Measurements from ENCODE around the gene RSPH4A.
"Not testable (repeated sequence)": the region's sequence is repeated elsewhere in the genome, so short reads cannot be mapped to it uniquely, and the experiment has no call there.

Gene RSPH4A

DNA sequence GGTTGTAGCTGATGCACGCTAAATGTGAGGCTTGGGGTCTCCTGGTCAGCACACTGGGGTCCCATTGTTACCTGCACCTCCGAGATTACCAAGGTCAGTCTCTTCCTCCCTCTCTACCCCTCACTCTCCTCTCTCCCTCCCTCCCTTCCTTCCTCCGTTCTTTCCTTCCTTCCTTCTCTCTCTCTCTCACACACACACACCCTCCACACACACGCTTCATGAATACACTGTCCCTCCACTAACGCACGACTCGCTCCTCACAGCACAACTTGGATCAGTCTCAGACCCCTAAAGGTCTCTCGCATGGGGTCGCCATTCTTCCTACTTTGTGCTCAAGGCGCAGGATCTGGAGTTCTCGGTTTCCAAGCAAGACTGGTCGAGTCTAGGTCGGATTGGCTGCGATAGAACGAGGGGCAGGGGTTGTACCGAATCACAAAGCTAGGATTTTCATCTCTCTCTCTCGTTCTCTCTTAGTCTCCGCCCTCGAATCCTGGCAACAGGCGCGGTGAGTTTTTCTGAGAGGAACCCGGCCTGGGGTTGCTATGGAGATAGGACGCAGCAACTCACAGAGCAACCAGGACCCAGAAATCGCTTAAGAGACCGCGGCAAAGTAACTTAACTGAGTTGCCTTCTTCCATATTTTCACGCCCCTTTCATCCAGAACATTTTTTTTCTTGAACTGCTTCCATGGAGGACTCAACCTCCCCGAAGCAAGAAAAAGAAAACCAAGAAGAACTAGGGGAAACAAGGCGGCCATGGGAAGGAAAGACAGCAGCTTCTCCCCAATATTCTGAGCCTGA lies at the start of gene RSPH4A:
TSS of gene RSPH4A (plus strand) at position 543 of the 800 bp plus-strand sequence. CDS start at position 688, 145 bp downstream.
- DNase-seq, result peak; percentile 98

DNA sequence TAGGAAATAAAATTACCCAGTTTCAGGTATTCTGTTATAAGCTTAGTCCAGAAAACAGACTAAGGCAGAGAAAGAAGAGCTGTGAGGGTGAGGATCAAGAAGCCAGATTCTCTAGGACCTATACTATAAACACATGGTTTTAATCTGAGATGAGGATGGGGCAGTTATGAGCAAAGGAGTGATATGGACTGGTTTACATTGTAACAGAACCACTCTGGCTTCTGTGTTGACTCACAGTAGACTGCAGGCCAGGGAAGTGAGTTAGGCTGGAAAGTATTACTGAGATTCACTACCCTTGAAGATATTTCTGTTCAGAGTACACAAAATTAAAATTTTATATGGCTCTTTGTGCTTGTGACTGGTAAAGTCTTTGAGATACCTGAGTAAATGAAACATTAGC lies 48.2 kb upstream of the RSPH4A start:
- no peak for DNase-seq

DNA sequence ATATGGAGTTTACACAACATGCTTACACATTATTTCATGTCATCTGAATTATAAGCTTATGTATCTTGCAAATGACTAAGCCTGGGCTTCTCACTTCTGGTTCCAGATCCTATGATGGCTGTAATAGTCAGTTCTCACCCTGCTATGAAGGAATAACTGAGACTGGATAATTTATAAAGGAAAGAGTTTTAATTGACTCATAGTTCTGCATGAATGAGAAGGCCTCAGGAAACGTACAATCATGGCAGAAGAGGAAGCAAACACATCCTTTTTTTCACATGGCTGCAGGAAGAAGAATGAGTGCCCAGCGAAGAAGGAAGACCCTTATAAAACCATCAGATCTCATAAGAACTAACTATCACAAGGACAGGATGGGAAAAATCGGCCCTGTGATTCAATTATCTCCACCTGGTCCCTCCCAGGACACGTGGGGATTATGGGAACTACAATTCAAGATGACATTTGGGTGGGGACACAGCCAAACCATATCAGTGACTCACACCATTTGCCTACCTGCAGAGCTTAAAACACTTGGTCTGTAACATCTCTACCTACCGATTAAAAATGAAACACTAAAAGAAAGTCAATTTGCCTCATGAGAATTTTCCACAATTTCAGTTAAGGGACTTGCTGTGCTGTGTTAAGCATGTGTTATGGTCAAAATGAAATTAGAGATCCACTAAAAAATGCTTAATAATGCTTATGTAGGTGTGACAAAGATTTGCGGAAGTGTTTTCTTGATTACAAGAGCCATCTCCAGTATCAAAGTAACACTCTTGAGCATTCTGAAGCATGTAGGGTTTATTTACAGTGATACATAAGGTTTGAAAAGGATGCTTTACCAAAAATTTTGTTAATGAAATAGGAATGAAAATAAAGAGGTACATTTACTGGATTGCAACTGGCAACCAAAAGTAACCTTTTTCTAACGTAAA lies 47.2 kb upstream of the RSPH4A start:
- DNase-seq, result no peak

DNA sequence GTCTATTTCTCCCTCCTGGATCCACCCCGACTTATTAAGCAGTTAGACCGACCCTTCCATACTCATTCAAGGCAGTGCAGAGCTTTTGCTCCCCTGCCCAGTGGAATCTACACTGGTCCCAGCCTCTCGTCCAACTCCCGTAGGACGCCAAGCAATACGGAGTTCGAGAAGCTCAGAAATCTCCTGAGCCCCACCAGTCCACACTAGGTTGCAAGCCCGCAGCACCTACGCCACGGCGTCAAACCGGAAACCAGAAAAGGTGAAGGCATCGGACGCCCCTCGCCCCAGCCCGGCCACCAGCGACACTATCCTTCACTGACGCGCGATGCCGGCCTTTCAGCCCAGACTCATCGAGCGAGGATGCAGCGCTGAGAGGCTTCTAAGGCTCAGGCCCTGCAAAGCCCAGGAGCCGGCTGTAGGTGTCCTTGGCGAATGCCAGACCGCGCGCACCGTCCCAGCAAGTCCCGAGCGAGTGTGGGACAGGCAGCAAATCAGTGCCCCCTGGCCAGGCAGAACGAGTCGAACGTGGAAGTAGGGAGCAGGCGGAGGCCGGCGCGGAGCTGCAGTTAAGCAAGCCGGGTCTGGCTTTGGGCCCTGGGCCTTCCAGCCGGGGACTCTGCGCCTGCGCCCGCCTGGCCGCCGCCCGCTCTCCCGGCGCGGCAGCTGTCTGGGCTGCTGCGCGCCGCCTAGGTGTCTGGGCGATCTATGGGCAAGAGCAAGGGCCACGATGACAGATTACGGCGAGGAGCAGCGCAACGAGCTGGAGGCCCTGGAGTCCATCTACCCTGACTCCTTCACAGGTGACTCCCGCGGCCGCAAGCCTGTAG lies 45.2 kb upstream of the RSPH4A start, which contains the start of gene RWDD1:
TSS of gene RWDD1 (plus strand) at position 649 of the 827 bp plus-strand sequence. CDS start at position 728, 79 bp downstream.
- DNase-seq, result peak; percentile 98

DNA sequence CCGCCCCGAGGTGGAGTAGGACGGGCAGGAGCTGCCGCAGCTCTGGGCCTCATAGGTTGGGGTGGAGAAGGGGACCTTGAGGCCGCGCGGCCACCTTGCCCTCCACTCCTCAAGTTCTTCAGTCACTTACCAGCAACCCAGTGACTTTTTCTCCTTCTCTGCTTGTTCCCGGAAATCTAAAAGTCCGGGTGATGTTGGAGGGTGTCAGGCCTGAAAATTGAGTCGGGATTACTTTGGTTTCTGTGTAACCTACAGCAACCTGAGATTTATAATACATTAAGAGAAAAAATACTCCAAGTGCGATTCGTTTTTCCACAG lies 44.6 kb upstream of the RSPH4A start:
- no peak for DNase-seq

DNA sequence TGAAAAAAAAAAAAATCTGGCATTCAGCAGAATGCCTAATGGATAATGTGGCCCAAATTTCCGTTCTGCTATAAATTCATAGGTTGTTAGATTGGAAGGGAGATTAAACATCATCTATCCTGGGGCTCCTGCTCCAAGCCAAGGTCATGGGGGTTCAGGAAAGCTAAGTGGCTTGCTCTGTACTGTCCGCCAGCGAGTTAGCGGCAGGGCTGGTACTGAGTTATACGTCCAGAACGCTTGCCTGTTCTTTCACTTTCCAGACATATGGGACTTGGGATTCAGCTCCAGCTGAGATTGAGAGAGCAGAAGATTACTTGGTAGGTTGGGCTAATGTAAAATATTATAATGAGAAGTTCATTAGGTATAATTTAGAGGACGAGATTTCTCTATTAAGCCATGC lies 44.1 kb upstream of the RSPH4A start:
- DNase-seq, result no peak

DNA sequence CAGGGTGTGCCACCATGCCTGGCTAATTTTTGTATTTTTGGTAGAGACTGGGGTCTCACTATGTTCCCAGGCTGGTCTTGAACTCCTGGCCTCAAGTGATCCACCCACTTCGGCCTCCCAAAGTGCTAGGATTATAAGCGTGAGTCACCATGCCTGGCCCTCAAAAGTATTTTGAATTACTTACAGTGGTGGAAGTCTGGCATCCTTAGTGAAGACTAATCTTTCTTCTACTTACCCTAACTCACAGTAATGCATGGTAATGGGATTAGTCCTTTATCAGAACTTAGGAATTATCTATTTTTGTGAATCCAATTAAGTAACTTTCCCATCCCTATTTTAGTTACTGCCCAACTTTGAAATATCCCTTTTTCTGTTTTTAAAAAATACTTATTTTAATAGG lies 41.1 kb upstream of the RSPH4A start:
- DNase-seq, result no peak

DNA sequence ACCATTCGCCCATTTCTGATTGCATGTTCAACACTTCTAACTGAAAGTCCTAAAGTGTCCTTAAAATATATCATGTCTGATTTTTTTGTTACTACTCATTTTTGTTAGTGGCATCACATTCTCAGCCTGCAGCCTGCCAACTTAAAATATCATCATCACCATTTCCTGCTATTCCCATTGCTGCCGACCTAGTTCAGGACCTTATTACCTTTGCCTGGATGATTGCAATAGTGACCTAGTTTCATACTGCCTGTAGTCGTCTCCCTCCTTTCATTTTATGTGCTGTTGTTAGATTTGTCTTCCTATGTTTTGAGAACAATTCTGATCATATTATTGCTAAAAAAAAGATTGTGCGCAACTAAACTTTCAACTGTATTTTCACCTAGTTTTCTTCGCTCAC lies 38.8 kb upstream of the RSPH4A start:
- no peak for DNase-seq

DNA sequence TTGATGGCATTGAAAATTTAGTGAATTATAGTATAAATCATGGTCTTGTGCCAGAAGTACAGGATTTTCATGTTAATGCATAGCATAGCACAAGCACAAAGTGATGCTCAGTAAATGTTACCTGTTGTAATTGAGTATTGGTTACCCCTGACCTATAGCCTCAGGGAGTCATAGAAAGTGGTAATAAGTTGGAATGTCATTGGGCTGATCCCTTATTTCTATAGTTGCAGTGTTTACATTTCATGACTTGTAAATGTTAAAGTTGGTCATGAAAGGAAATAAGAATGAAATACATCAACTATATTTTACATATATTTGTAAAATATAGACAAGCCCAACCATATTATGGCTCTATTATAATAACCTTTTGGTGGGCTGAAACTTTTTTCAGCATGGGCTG lies 37.9 kb upstream of the RSPH4A start:
- DNase-seq, result no peak

DNA sequence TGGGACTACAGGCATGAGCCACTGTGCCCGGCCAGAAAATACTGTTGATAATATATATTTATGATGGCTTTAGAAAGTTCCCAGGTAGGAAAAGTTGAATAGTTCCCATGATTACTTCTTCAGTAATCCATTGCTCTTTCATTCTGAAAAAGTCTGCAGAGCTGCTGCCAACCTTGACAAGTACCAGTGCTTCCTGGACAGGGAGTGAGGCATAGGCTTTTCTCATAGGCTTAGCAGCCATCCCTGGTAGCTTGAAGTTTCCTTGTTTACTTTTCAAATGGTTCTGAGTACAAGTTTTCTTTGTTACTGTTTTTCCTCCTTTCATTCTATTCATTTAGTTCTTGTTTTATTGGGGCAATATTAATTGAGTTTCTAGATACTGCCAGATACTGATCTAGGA lies 37.1 kb upstream of the RSPH4A start:
- no peak for DNase-seq

DNA sequence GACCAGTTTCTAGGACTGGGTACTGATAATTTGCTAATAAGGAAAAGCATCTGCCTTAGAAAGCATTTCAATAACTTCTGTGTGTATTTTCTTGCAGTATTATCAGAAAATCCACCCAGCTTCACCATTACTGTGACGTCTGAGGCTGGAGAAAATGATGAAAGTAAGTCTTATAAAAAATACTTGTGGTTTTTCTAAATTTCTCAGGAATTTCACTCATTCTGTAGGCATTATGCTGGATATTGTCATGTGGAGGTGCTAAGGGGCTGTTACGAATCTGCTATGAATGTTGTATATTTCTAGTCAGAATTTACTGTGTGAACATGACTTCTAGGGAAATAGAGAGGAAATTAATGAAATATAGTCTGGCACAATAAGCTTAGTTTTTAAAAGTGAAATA lies 36.1 kb upstream of the RSPH4A start:
- DNase-seq, result no peak

DNA sequence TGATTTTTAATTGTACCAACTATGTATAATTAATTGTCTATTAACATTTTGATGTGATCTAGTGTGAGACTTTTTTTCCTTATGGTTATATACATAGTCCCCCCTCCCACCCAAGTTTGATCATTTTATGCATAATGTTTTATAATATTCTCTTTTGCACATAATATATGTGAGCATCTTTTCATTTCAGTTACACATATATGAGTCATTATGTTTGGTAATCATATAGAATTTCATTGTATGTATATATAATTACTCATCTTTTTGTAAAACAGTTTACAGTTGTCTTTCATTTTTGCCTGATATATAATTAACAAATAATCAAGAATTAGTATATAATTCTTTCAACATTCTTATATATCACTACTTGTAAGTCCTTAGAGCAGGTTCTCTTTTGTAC lies 30.0 kb upstream of the RSPH4A start:
- no peak for DNase-seq

DNA sequence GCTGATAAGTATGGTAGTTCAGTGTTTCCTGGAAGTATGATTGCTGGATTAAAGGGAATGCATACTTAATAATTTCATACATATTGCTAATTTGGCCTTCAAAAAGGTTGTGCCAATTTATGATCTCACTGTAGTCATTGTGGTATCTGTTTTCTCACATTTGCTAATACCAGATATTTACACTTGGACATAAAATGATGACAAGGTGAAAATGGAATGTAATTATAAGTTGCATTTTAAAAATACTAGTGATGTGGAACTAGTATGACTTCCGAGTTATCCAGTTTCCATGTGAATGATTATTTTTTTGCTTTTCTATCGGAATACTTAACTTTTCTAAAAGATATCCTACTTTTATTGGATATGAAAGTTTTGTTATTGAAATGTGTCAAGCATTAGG lies 29.5 kb upstream of the RSPH4A start:
- no peak for DNase-seq

DNA sequence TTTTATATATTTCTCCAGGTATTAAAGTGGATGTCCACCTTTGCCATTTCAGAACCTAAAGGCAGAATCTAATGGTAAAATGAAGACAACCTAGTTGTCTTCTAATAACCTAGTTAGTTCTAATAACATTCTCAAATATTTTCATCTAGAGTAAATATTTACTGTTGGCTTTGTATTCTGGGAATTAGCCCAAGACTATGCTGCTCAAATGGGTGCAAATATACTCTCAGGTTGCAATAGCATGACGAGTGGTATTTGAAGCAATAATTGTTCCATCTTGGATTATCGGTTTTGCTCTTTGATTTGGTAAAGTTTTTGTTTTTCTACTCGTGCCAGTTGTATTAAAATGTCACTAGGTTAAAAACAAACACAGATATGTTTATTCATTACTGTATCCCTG lies 21.0 kb upstream of the RSPH4A start:
- no peak for DNase-seq

DNA sequence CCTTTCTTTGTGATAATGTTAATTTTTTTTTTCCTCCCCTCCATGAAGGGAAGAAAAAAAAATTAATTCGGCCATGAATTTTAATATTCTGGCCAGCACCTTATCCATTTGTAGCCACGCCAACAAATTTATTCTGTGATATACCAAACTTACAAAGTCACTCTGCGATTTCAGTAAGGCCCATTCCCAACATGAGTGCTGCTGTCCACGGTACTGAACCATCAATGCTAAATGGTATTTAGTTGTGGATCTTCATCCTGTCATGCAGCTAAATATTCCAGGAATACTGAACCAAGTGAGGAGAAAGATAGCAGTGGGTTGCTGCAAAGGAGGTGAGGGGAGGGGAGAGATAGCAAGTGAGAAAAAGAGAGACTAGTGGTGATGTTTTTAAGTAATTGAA lies 19.5 kb upstream of the RSPH4A start:
- peak; percentile 10 for DNase-seq

DNA sequence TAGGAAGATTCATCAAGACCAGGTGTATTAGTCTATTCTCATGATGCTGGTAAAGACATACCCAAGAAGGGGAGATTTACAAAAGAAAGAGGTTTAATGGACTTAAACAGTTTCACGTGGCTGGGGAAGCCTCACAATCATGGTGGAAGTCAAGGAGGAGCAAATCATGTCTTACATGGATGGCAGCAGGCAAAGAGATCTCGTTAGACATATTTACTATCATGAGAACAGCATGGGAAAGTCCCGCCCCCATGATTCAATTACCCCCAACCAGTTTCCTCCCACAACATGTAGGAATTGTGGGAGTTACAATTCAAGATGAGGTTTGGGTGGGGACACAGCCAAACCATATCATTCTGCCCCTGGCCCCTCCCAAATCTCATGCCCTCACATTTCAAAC lies 12.4 kb upstream of the RSPH4A start:
- not testable (repeated sequence) for DNase-seq

DNA sequence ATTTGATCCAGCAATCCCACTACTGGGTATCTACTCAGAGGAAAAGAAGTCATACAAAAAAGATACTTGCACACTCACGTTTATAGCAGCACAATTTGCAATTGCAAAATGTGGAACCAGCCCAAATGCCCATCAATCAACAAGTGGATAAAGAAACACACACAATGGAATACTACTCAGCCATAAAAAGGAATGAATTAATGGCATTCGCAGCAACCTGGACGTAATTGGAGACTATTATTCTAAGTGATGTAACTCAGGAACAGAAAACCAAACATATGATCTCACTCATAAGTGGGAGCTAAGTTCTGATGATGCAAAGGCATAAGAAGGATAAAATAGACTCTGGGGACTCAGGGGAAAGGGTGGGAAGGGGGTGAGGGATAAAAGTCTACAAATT lies 11.4 kb upstream of the RSPH4A start:
- DNase-seq, result not testable (repeated sequence)

DNA sequence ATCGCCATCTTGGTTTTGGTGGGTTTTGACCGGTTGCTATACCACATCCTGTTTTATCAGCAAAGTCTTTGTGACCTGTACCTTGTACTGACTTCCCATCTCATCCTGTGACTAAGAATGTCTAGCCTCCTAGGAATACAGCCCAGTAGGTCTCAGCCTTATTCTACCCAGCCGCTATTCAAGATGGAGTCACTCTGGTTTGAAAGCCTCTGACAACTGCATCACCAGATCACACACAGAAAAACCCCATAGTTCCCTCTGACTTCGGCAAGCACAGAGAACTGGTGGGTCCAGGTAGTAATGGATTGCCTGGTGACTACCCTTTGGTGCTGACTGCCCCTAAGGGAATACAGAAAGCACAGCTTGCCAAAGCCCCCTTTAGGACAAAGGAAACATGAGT lies 10.3 kb upstream of the RSPH4A start:
- no peak for DNase-seq

DNA sequence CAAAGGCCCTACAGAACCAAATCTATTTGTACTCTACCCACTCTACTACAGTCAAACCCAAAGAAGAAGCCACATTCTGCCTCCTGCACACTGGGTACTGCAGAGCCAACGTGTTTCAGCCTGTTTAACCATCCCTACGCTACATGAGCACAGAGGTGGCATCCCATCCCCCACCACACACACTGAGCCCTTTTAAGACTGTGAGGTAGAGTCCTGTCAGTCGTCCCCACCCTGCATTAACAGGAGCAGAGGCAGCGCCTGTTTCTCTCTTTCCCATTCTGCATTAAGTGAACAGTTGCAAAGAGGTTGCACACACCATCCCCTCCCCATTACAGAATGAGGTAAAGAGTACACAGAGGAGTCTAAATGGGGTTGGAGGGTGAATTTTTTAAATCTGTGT lies 5.2 kb upstream of the RSPH4A start:
- no peak for DNase-seq

DNA sequence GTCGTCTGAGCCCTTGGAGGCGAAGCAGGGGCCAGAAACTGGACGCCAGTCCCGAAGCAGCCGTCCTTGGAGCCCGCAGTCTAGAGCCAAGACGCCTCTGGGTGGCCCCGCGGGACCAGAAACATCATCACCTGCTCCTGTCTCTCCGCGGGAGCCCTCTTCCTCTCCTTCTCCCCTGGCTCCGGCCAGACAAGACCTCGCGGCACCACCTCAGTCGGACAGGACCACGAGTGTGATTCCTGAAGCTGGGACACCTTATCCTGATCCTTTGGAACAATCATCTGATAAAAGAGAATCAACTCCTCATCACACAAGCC lies 416 bp downstream of the RSPH4A start:
- DNase-seq, result no peak

DNA sequence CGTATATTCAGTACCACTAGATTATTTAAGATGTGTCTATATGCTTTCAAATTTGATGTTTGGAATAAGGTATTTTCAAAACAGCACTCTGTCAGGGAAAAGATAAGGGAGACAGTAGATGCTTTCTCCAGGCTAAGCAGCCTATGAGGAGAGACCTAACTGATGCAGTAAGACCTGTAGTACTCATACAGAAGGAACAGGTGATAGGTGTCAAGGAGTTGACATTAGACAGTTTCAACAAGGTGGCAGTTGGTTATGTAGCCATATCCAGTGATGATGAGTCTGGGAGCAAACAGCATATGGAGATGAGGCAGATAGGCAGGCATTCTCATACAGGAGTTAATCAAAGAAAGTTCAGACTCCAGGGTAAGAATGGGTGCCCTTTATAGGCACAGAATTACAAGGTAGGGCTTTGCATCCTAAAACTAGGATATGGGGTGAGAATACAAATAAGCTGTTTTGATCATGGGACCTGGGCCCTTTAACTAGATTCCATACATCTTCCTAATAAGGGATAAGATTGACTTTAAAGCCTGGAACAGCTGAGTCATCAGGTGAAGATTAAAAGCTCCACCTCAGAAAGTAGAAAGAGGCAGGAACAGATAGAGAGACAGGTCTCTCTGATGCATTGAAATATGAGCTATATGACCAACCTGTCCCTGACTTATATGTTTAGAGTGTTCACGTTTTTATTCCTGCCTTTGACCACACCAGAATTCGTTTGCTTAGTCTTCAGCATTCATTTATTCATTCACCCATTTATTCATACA lies 7.9 kb downstream of the RSPH4A start:
- DNase-seq, result no peak

DNA sequence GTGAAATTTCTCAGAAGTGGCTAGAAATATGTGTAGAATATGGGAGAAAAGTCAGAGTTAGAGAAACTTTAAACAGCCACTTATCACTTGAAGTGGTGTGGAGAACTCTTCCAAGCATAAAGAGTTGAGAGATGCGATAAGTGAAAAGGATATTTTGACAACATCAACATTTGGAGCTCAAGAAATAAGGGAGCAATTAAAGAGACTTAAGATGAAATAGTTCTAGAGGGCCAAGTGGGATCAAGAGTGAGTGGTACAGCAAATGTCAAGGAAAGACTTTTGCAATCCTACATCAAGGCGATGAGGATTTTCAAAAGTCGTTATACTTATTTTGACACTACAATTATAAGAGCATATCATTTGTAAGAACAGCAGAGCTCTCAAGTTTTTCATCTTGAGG lies 9.6 kb downstream of the RSPH4A start:
- DNase-seq, result no peak

DNA sequence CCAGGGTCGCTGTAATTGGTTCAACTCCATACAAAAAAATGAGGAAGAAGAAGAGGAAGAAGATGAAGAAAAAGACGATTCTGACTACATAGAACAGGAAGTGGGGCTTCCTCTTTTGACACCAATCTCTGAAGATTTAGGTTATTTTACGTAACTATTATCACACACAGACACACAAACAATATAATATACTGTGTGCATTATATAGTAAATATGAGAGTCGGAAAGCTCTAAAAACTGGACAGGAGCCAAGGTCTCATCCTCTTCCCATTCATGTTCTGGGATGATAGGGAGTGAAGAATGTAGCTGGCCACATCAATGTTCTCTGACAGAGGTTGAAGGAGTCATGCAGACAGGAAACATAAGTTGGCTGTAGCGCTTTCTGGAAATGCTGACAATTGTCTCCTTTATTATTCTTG lies 13.3 kb downstream of the RSPH4A start:
- no peak for DNase-seq
